NCI-H2081 (cell line): ENCODE data around the gene KLRC4.
"Not testable (repeated sequence)": the region's sequence is repeated elsewhere in the genome, so short reads cannot be mapped to it uniquely, and the experiment has no call there.

ENCODE experiments used
- DNase-seq, 2 experiments: peaks; one replicate each; lab custom pipeline; 2025; lab: John Stamatoyannopoulos, UW

The KLRC4 gene

DNA sequence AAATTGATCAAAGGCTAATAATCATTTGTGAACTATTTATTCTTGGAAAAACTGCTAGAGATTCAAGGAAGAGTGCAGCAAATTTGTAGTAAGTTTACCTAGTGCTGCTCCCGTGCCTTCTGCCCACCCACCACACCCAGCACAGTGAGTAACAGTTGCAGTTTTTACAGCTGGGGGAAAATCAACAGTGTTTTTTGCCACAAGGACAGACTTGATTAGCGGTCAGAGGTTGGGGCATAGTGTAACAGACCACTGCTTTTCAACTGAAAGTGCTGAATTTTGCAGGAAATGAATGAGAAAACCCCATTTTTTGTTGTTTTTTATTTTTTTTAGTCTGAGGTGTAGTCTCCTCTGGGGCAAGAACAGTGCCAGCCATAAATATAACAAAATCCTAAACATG, 12.3 kb downstream of the KLRC4 start:
- DNase-seq: no peak

DNA sequence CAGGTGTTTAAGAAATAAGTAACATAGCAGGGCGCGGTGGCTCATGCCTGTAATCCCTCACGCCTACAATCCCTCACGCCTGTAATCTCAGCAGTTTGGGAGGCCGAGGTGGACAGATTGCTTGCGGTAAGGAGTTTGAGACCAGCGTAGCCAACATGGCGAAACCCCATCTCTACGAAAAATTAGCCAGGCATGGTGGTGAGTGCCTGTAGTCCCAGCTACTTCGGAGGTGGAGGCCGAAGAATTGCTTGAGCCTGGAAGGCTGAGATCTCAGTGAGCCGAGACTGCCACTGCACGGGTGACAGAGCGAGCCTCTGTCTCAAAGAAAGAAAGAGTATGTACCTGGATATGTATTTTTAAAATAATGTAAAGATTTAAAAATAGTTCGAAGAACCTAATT, 13.4 kb downstream of the KLRC4 start:
- not testable (repeated sequence) for DNase-seq

DNA sequence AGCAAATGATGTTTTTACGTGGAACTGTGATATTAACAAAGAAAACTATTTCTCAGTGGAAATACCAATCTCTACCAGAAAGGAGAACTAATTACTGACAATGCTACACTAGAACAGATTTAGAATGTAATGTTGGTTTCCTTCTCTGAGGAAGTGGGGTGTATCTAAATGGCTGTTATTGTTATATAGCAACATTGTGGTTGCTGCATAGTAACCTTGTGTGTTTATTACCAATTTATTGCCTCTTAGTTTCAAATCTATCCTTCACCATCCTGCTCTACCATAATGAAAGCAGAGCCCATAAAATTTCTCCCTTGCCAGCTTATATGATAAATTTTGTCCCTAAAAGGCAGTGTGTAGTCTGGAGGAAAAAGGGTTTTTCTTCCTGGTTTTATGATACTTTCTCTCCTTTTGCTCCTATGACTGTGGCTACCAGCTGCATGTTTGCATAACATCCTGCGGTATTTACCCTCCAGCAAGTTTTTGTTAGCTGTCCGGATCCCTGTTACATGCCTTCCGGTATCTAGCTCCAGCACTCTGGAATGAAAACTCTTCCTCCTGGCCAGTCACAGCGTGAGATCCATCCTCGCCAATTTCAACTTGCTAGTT, 14.1 kb downstream of the KLRC4 start:
- peak; percentile 76 to 84 for DNase-seq

DNA sequence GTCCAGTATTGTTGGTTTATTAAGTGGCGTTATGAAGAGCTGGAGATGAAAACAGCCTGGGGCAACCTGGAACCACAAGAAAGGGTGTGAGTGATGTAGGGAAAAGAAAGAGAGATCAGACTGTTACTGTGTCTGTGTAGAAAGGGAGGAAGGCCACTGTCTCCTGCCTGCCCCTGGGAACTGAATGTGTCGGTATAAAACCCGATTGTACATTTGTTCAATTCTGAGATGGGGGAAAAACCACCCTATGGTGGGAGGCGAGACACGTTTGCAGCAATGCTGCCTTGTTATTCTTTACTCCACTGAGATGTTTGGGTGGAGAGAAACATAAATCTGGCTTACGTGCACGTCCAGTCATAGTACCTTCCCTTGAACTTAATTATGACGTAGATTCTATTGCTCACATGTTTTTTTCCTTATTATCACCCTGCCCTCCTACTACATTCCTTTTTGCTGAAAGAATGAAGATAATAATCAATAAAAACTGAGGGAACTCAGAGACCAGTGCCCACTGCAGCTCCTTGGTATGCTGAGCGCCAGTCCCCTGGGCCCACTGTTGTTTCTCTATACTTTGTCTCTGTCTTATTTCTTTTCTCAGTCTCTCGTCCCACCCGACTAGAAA, 14.9 kb downstream of the KLRC4 start:
- not testable (repeated sequence) for DNase-seq

DNA sequence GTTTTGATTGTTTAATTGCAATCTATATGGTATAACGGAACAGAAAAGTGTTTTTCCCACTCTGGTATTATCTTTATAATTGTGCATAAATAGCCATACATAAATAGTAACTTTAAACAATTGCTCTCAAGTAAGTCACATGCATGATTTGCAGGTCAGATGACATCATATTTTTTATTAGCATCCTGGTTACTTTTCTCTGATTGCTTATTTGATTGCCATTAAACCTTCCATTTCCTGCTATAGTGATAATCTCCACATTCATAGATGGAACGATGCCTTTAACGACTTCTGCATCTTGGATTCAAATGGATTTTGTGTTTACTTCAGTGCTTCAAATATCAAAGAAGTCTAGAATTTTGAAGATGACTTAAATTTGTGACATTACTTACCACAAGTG, 16.3 kb downstream of the KLRC4 start:
- peak; percentile 5 to 26 for DNase-seq

DNA sequence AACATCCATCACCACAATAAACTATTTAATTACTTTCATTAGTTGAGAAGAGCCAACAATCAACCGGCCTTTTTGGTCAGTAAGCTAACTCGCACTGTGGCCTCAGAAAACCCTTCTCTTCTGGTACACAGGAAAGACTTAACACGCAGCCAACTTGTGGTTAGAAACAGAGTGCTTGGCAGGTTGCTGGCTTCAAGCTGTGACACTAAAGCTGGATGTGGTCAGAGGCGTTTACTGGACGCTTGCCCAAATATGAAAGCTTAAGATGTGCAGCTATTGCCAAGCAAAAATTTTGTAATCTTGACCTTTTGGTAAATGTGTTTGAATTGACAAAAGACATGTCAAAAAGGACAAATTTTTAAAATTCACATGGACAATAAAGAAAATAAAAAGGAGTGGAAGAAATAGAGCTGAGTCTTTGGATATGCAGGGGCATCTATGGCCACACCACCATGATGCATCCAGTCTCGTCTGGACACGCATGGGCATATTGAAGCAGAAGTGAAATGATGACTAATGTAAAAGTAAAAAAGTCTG, 17.1 kb downstream of the KLRC4 start:
- DNase-seq: peak; percentile 56 to 88

DNA sequence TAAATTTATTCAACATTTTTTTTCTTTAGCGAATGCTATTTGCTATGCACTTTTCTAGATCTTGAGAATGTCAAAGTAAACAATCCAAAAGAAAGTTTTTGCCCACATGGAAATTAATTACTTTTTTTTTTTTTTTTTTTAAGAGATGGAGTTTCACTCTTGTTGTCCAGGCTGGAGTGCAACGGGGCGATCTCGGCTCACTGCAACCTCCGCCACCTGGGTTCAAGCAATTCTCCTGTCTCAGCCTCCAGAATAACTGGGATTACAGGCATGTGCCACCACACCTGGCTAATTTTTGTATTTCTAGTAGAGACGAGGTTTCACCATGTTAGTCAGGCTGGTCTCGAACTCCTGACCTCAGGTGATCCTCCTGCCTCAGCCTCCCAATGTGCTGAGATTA, 18.6 kb downstream of the KLRC4 start:
- not testable (repeated sequence) for DNase-seq

DNA sequence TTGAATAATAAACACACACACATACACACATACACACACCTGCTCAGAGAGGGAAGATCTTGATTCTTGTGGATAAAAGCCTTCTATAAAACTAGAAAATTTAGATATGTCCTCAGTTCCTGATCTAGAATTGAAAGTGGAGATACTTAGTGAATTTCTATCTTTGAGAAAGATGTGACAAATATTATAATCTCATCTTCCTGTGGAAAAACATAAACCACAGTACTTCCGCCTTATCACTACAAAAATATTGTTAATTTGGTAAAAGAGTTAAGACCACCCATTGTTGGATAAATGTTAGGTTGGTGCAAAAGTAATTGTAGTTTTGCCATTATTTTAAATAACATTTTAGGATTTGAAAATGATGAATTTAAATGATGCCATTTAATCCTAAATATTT, 19.7 kb downstream of the KLRC4 start, which contains the start of gene KLRK1:
Gene KLRK1, minus strand, starts transcription at position 138 of the 400 bp plus-strand sequence. CDS start 1,231 bp downstream, outside the sequence.
- no peak for DNase-seq

DNA sequence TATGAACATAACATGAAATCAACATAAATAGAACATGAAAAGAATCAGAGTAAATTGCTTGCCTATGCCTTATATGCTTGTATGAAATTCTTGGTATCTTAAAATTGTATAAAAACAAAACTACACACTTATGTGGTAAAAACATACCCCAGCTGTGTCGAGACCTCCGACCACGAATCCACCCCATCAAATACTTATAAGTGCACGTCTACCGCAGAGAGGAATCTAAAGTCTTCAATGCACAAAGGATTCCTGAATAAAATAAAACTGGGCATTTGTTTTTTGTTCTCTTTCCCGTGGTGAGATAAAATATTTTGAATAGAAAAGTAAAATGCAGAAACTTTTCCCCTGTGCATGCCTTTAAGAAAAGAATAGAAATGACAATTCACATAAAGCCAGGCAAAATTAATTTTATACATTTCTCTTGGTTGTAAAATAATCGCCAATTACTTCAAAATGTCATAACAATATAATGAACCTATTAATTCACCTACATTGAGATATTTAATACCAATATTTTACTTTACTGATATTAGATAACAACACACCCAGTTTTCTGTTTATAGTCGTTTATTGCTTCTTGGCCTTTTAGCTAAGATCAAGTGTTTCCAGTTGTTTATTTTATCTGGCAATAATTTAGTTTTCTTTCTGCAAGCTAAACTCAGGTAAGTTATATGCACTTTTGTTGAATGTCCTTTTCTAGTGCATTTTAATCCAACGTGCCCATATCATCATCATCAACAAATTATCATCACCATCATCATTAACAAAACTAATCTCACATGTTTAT, 20.7 kb downstream of the KLRC4 start:
- no peak for DNase-seq

DNA sequence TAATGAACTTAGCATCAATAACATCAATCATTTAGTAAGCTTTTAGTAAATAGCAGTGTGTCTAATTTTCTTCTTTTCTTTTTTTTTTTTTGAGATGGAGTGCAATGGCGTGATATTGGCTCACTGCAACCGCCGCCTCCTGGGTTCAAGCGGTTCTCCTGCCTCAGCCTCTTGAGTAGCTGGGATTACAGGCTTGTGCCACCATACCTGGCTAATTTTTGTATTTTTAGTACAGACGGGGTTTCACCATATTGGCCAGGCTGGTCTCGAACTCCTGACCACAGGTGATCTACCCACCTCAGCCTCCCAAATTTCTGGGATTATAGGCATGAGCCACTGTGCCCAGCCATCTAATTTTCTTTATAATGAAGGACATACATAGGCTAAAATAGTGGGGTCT, 22.1 kb downstream of the KLRC4 start:
- not testable (repeated sequence) for DNase-seq

DNA sequence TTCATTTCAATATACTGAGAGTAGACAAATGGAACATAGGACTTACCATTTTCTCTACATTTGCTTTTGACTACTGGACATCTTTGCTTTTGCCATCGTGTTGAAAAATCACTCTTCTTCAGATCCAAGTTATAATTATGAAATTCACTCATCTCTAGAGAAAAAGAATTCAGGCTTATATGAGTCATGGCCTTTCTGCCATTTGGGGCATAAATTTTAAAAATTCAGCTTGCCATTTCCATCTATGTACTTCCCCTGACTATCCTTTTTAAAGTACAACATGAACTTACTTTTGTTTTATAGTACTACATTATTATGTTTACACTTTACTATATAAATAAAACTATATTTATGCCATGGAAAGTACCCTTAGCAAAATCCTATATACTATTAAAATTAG, 22.7 kb downstream of the KLRC4 start:
- no peak for DNase-seq

DNA sequence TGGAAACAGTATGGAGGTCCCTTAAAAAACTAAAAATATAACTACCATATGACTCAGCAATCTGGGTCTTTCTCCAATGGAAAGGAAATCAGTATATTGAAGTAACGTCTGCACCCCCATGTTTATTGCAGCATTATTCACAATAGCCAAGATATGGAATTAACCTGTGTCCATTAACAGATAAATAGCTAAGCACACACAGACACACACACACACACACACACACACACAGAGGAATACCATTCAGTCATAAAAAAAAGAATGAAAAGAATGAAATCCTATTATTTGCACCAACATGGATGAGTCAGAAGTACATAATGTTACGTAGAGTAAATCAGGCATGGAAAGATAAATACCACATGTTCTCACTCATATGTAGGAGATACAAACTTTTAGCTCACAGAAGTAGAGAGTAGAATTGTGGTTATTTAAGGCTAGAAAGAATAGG, 24.4 kb downstream of the KLRC4 start:
- no peak for DNase-seq

DNA sequence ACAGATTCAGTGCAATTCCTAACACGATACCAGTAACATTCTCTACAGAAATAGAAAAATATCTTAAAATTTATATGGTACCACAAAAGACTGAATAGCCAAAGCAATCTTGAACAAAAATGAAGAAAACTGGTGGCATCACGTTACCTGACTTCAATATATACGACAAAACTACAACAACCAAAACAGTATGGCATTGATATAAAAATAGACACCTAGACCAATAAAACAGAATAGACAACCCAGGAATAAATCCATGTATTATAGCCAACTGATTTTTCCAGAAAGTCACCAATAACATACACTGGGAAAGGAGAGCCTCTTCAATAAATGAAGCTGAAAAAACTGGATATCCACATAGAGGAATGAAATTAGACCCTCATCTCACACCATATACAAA, 25.4 kb downstream of the KLRC4 start:
- DNase-seq: no peak

DNA sequence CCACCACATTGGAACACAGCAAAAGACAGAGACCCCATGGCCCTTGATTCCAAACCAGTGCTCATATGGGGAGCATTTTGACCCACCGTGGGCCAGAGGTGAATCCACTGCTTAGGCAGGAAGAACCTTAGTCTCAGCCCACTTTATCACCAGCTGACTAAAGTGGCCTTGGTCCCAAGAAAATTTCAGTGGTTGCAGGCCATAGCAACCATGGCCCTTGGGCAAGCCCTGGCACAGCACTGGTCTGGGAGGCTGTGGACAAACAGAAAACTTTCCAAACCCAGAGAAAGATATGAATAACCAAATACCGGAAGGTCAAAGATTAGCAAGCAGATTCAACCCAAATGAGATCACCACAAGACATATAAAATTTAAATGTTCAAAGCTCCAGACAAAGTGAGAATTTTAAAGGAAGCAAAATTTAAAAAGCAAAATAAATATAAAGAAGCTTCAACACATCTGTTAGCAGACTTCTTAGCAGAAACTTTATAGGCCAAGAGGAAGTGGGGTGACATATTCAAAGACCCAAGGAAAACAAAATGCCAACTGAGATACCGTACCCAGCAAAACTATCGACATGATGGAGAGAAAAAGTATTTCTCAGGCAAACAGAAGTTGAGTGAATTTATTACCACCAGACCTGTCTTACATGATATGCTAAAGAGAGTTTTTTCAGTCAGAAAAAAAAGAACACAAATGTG, 27.5 kb downstream of the KLRC4 start:
- DNase-seq: no peak

DNA sequence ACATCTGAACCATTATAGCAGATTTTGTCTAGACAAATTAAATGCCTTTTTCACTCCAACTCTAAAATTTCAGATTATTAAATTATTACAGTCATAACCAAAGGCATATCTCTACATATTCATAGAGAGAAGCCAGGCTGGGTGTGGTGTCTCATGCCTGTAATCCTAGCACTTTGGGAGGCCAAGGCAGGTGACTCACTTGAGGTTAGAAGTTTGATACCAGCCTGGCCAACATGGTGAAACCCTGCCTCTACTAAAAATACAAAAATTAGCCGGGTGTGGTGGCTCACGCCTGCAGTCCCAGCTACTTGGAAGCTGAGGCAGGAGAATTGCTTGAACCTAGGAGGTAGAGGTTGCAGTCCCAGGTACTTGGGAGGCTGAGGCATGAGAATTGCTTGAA, 30.8 kb downstream of the KLRC4 start:
- not testable (repeated sequence) for DNase-seq

DNA sequence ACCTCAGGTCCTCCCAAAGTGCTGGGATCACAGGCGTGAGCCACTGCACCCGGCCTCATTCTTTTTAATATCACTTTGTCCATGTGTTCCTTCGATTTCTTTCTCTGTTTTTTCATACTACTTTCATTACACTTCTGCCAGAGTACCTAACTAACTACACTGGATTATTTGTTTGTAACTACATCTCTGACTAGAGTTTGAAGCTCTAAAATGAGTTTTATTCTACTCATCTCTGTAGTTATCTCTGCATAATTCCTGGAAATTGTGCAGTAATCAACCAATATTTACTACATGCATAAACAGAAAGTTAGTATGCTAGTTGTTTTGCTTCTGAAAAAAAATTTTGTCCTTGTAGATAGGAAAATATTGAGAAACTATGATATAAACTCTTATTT, 34.9 kb downstream of the KLRC4 start:
- no peak for DNase-seq

DNA sequence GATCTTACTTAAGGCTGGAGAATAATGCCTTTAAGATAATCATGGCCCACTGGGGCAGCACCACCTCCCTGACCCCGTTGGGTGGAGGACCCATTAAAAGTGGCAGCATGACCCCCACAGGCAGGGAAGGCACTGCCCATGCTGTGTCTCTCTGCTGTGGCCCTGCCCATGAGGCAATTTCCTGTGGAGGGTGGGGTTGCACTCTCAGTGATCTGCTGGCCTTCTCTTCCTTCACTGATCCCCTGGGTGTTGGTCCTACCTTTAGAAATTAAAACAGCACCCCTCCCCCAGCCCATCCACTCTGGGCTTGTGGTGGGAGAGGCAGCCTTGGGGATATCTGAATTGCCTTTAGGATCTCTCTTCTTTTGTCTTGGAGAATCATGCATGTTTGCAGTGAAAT, 37.0 kb downstream of the KLRC4 start:
- peak; percentile 3 to 19 for DNase-seq

DNA sequence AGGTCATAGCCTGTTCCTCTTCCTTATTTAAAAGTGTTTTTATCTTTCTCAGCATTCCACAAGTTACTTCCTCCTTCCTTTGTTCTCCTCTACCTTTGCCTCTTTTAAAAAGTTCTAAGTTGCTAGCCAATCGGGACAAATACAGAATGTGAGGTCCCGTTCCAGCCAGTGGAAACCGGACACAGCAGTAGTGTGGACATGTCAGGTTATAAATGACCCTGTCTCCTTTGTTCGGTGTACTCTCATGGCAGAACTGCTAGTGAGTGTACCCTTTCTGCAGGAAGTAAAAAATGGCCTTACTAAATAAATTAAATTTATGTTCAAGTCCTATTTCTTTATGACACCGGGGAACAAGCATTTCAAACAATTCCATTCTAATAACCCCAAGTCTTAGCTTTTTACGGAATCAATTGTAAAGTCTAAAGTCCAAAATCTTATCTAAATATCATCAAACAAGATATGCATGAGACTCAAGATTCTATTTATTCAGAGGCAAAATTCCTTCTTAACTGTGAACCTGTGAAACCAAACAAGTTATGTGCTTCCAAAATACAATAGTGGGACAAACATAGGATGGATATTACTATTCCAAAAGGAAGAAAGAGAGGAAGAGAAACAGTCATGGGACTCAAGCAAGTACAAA, 37.5 kb downstream of the KLRC4 start:
- not testable (repeated sequence) for DNase-seq

DNA sequence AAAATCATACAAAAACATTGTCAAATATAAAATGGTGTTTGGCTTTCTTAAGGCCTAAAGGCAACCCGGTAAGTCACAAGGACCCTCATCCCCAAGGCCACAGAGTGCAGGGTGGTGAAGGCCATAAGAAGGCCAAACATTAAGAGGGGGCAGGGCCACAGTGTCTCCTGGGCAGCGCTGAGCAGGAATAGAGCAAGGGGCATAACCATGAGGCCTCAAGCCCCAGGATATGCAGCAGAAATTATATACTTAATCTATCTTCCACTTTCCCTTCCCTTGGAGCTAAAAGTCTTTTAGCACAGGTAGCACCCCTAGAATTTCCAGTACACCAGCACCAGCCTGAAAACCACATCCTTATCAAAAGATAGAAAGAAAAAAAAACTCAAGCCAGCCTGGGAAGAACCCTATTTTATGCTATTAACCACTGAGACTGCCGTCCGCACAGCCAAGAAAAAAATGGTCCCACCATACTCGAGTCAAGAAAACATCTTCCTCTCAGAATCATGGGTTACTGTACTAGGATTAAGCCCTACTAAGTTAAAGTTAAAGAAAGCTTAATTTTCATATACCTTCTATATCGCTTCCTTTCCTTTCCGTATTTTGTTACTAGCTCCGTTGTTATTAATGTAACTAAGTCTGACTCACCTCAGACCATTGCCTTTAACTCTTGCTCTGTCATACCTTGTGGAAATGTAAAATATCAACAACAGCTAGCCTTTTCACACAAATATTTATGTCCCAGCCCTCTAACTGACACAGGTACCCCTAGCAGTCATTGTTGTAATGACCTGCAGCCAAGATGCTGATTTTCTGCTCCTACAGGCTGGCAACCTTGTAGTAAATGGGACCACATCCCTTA, 39.8 kb downstream of the KLRC4 start:
- DNase-seq: no peak
